Skeletal muscle tissue (tissue), 4 donors: Measurements from ENCODE around the gene IGF1R. TPM values are rescaled to one million over a fixed set of nuclear protein-coding genes. Genes with fewer than 3 reads are reported as not detected.
A peak's percentile ranks its signal among the peaks of the same experiment; 100 is the strongest.

ENCODE experiments used
- H3K27ac ChIP-seq: one replicate; pipeline ENCODE4 v1.7.0; 2013; ENCODE audit warnings: mild to moderate bottlenecking, low read depth, low read length, inconsistent platforms
- H3K27me3 ChIP-seq, 3 donors: one replicate each; pipeline ENCODE4 v1.7.0; 2013; ENCODE audit warnings: low read length in 3 of 3; ENCODE audit not compliant: control insufficient read depth in 3 of 3, insufficient read depth in 3 of 3
- H3K36me3 ChIP-seq, 3 donors: one replicate each; pipeline ENCODE4 v1.7.0; 2013; ENCODE audit warnings: low read length in 3 of 3; ENCODE audit not compliant: control insufficient read depth in 3 of 3, insufficient read depth in 3 of 3
- H3K4me1 ChIP-seq, 3 donors: one replicate each; pipeline ENCODE4 v1.7.0; 2013; ENCODE audit warnings: low read length in 3 of 3, mild to moderate bottlenecking in 3 of 3; ENCODE audit not compliant: control insufficient read depth in 3 of 3, insufficient read depth in 3 of 3
- H3K4me3 ChIP-seq, 3 donors: one replicate each; pipeline ENCODE4 v1.7.0; 2013; ENCODE audit warnings: low read length in 3 of 3
- H3K9ac ChIP-seq, 3 donors: one replicate each; pipeline ENCODE4 v1.7.0; 2013; ENCODE audit warnings: low read length in 3 of 3, mild to moderate bottlenecking in 3 of 3, moderate library complexity in 2 of 3, low read depth in 1 of 3
- H3K9me3 ChIP-seq, 3 donors: one replicate each; pipeline ENCODE4 v1.7.0; 2013; ENCODE audit warnings: low read length in 3 of 3; ENCODE audit not compliant: control insufficient read depth in 3 of 3
- total RNA-seq: library from RNA; depleted of rRNA; stranded (reverse); fragments of >200 nt; gene quantifications from one replicate; pipeline ENCODE4 v1.2.3, GENCODE V29; 2014
- donor health status: Osteomylitis.

Gene IGF1R
- total RNA-seq, 1 donor from 2014 or later, result 25.6 TPM

GRCh38 chr15:98655732-98656131, 7.4 kb downstream of the IGF1R start:
- Histone ChIP-seq H3K36me3 (no peaks in the 10 kb centered on the region), H3K9ac (no peak overlapping the region), H3K27me3 (peaks cover 0 to 1% (median 0%) of the 10 kb centered on the region in 3 donors), H3K4me3 (no peak overlapping the region), H3K27ac (no peak overlapping the region), H3K4me1 (peaks cover 11 to 14% (median 13%) of the 10 kb centered on the region in 3 donors), H3K9me3 (no peaks in the 10 kb centered on the region)

GRCh38 chr15:98657721-98658120, 9.4 kb downstream of the IGF1R start:
- no peak overlapping the region for H3K27ac ChIP-seq
- H3K4me1 ChIP-seq, result peaks cover 11 to 19% (median 14%) of the 10 kb centered on the region in 3 donors
- no peaks in the 10 kb centered on the region for H3K27me3 ChIP-seq
- no peak overlapping the region for H3K9ac ChIP-seq
- H3K36me3 ChIP-seq, result no peaks in the 10 kb centered on the region
- H3K9me3 ChIP-seq, result no peaks in the 10 kb centered on the region
- H3K4me3 ChIP-seq, result no peak overlapping the region

- Histone ChIP-seq H3K27me3 (no peaks in the 10 kb centered on the region), H3K4me3 (peak overlapping the region in 2 of 3 donors; percentile 24 to 34), H3K9me3 (no peaks in the 10 kb centered on the region), H3K36me3 (no peaks in the 10 kb centered on the region), H3K9ac (no peak overlapping the region), H3K27ac (no peak overlapping the region), H3K4me1 (peaks cover 9 to 20% (median 14%) of the 10 kb centered on the region in 3 donors)
These were observed 10.7 kb downstream of the IGF1R start for GRCh38 chr15:98658831-98659699.

GRCh38 chr15:98660055-98660454, 11.7 kb downstream of the IGF1R start:
- Histone ChIP-seq H3K4me3 (no peak overlapping the region), H3K4me1 (peaks cover 3 to 20% (median 14%) of the 10 kb centered on the region in 3 donors), H3K27me3 (no peaks in the 10 kb centered on the region), H3K9ac (no peak overlapping the region), H3K36me3 (no peaks in the 10 kb centered on the region), H3K9me3 (no peaks in the 10 kb centered on the region), H3K27ac (no peak overlapping the region)

- Histone ChIP-seq H3K36me3 (no peaks in the 10 kb centered on the region), H3K9ac (no peak overlapping the region), H3K9me3 (no peaks in the 10 kb centered on the region), H3K27ac (no peak overlapping the region), H3K27me3 (no peaks in the 10 kb centered on the region), H3K4me1 (peaks cover 5 to 30% (median 14%) of the 10 kb centered on the region in 3 donors), H3K4me3 (no peak overlapping the region)
These were observed 14.7 kb downstream of the IGF1R start for GRCh38 chr15:98663045-98663444.

GRCh38 chr15:98663606-98664005, 15.3 kb downstream of the IGF1R start:
- Histone ChIP-seq H3K4me1 (peaks cover 9 to 35% (median 17%) of the 10 kb centered on the region in 3 donors), H3K4me3 (no peak overlapping the region), H3K36me3 (no peaks in the 10 kb centered on the region), H3K9me3 (no peaks in the 10 kb centered on the region), H3K27ac (no peak overlapping the region), H3K27me3 (no peaks in the 10 kb centered on the region), H3K9ac (no peak overlapping the region)

GRCh38 chr15:98666441-98666840, 18.1 kb downstream of the IGF1R start:
- no peaks in the 10 kb centered on the region for H3K27me3 ChIP-seq
- H3K27ac ChIP-seq, result no peak overlapping the region
- H3K4me1 ChIP-seq, result peaks cover 14 to 40% (median 26%) of the 10 kb centered on the region in 3 donors
- H3K9ac ChIP-seq, result no peak overlapping the region
- H3K4me3 ChIP-seq, result no peak overlapping the region
- H3K36me3 ChIP-seq, result no peaks in the 10 kb centered on the region
- no peaks in the 10 kb centered on the region for H3K9me3 ChIP-seq

GRCh38 chr15:98666841-98667240, 18.5 kb downstream of the IGF1R start:
- Histone ChIP-seq H3K4me3 (no peak overlapping the region), H3K9ac (no peak overlapping the region), H3K4me1 (peaks cover 14 to 41% (median 27%) of the 10 kb centered on the region in 3 donors), H3K27me3 (no peaks in the 10 kb centered on the region), H3K36me3 (no peaks in the 10 kb centered on the region), H3K9me3 (no peaks in the 10 kb centered on the region), H3K27ac (no peak overlapping the region)

- H3K4me3 ChIP-seq, result no peak overlapping the region
- no peaks in the 10 kb centered on the region for H3K9me3 ChIP-seq
- H3K4me1 ChIP-seq, result peaks cover 14 to 39% (median 27%) of the 10 kb centered on the region in 3 donors
- H3K9ac ChIP-seq, result no peak overlapping the region
- no peaks in the 10 kb centered on the region for H3K27me3 ChIP-seq
- no peaks in the 10 kb centered on the region for H3K36me3 ChIP-seq
- H3K27ac ChIP-seq, result no peak overlapping the region
These were observed 19.3 kb downstream of the IGF1R start for GRCh38 chr15:98667521-98668179.
